ENCODE data around the gene FAM13A.

GRCh38 chr4:88742561-88742960, 314.4 kb downstream of the FAM13A start:
- no peak for TF ChIP-seq POLR2A (IDR thresholded peaks at IDR 0.05; ENCODE audit: extremely low read depth, insufficient read length)
- TF ChIP-seq CTCF (IDR thresholded peaks at IDR 0.05; ENCODE audit: low read depth, low read length), result no peak
